Cardiac muscle cell (in vitro differentiated cells and primary cell): ENCODE results near the gene HINT2. TPM values are rescaled to one million over a fixed set of nuclear protein-coding genes. Genes with fewer than 3 reads are reported as not detected.

Experiments
- DNase-seq, 2 donors: peaks; one replicate each; pipeline versions ENCODE4 v3.0.0 to v3.0.0-alpha.2; 2010 to 2017; ENCODE audit warnings: low read depth in 1 of 2, low spot score in 1 of 2
- H3K27ac ChIP-seq: fragments of 200-600 bp; sonication (generic); 2 replicates; pipeline ENCODE4 v1.5.1; 2016
- H3K27me3 ChIP-seq: fragments of 200-600 bp; sonication (generic); 2 replicates; pipeline ENCODE4 v1.6.0; 2016; ENCODE audit warnings: control low read depth
- H3K36me3 ChIP-seq: fragments of 200-600 bp; sonication (generic); 2 replicates; pipeline ENCODE4 v1.5.1; 2016; ENCODE audit warnings: control low read depth
- H3K4me1 ChIP-seq: fragments of 200-600 bp; sonication (generic); 2 replicates; pipeline ENCODE4 v1.8.1; 2017; ENCODE audit warnings: low read depth, mild to moderate bottlenecking, mixed run types
- H3K4me3 ChIP-seq: fragments of 200-600 bp; sonication (generic); 2 replicates; pipeline ENCODE4 v1.5.1; 2016; ENCODE audit warnings: mild to moderate bottlenecking
- H3K9me3 ChIP-seq: fragments of 200-600 bp; sonication (generic); 2 replicates; pipeline ENCODE4 v1.5.1; 2017; ENCODE audit warnings: low read depth, mild to moderate bottlenecking, control low read depth
- CTCF ChIP-seq: IDR thresholded peaks from 2 replicates; pipeline ENCODE4 v1.5.1; 2012; ENCODE audit warnings: low read depth, mild to moderate bottlenecking, low read length
- polyA plus RNA-seq: library from polyadenylated mRNA; unstranded; fragments of >200 nt; fragmentation: Nextera tagmentation; extraction: Ambion mirVana; gene quantifications from 2 replicates; pipeline ENCODE4 v1.2.1, GENCODE V29; 2016
- total RNA-seq: library from RNA; depleted of rRNA; stranded (reverse); fragments of >200 nt; gene quantifications from 2 replicates; pipeline ENCODE4 v1.2.3, GENCODE V29; 2016

HINT2 gene
- total and polyA plus RNA-seq, 2 experiments from 2014 or later = 48.5 to 177 TPM

DNA sequence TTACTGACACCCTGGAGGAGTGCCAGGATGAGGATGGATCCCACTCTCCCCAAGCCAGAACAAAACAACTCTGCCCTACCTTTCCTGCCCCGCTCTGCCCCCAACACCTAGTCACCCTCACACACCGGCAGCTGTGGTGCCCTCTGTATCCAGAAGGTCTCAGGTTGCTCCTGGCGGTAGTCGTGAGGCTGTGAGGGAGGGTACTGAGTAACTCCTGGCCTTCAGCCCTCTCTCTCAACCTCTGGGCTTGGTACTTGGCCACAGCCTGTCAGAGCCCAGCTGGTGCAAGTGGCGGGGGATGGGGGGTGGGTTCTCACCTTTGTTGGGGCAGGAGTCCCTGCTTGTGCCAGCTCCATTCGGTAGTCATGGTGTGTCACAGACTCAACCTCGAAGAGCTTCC, 4.7 kb downstream of the HINT2 start:
- no peak for TF ChIP-seq CTCF
- DNase-seq = no peak
- no peaks in the 10 kb centered on the region for H3K27me3 ChIP-seq

GRCh38 chr9:35808433-35808832, 6.4 kb downstream of the HINT2 start:
- no peak overlapping the region for H3K27ac ChIP-seq
- no peak for DNase-seq
- no peaks in the 10 kb centered on the region for H3K27me3 ChIP-seq
- TF ChIP-seq CTCF = no peak
- H3K4me3 ChIP-seq = no peak overlapping the region
- H3K4me1 ChIP-seq = peaks cover 10% of the 10 kb centered on the region
- no peaks in the 10 kb centered on the region for H3K9me3 ChIP-seq
- peaks cover 5% of the 10 kb centered on the region for H3K36me3 ChIP-seq

More for the DNA sequence above, 4.7 kb downstream of the HINT2 start:
- peaks cover 18% of the 10 kb centered on the region for H3K4me1 ChIP-seq
- no peak overlapping the region for H3K27ac ChIP-seq
- H3K9me3 ChIP-seq = no peaks in the 10 kb centered on the region
- H3K4me3 ChIP-seq = no peak overlapping the region
- peaks cover 5% of the 10 kb centered on the region for H3K36me3 ChIP-seq

DNA sequence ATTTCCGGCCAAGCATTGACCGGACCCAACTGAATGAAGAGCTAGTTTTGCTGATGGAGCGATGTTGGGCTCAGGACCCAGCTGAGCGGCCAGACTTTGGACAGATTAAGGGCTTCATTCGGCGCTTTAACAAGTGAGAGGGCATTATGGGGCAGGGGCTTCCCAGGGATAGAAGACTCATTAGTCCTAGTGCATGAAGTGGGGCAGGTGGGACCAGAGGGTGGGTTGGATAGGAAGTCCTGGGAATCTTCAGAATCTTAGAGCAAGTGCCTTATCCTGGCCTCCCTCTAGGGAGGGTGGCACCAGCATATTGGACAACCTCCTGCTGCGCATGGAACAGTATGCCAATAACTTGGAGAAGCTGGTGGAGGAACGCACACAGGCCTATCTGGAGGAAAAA, 8.7 kb downstream of the HINT2 start:
- Histone ChIP-seq H3K9me3 (no peaks in the 10 kb centered on the region), H3K27ac (no peak overlapping the region), H3K27me3 (no peaks in the 10 kb centered on the region), H3K36me3 (peaks cover 12% of the 10 kb centered on the region), H3K4me3 (no peak overlapping the region), H3K4me1 (peaks cover 3% of the 10 kb centered on the region)
- no peak for TF ChIP-seq CTCF
- DNase-seq = no peak

- Histone ChIP-seq H3K27me3 (no peaks in the 10 kb centered on the region), H3K27ac (no peak overlapping the region), H3K4me3 (no peak overlapping the region), H3K36me3 (peaks cover 7% of the 10 kb centered on the region), H3K4me1 (no peaks in the 10 kb centered on the region), H3K9me3 (no peaks in the 10 kb centered on the region)
- no peak for DNase-seq
- TF ChIP-seq CTCF = no peak
Measured at GRCh38 chr9:35801328-35802128, 13.3 kb downstream of the HINT2 start.

DNA sequence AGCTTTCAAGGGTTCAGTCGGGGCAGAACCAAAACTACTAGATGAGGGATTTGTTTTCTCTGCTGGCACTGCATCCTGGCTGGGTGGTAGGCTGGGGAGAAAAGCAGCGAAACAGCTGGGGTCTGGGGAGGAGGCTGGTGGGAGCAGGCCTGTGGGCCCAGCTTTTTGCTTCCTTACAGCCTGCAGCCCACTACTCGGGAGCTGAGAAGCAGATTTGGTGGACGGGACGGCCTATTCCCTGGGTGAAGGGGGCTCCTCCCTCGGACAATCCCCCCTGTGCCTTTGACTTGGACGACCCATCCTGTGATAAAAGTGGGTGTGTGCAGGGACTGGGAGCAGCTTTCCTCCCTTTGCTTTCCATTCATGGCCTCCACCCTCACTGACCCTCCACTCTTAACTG, 14.3 kb downstream of the HINT2 start:
- DNase-seq = no peak
- TF ChIP-seq CTCF = no peak
- no peaks in the 10 kb centered on the region for H3K9me3 ChIP-seq
- no peak overlapping the region for H3K27ac ChIP-seq
- no peaks in the 10 kb centered on the region for H3K4me1 ChIP-seq
- no peaks in the 10 kb centered on the region for H3K27me3 ChIP-seq
- peaks cover 7% of the 10 kb centered on the region for H3K36me3 ChIP-seq
- no peak overlapping the region for H3K4me3 ChIP-seq
